Testis (tissue), 2 donors: Measurements from ENCODE around the gene SIGLEC1.

Source experiments
- POLR2A ChIP-seq: fragments of 450-650 bp; IDR thresholded peaks from one replicate; pipeline ENCODE4 v1.6.1; 2017; ENCODE audit warnings: antibody characterized with exemption, mild to moderate bottlenecking, moderate library complexity
- TF ChIP-seq, protein P1 (sequence below), 3 experiments: fragments of 450-650 bp in 2 of 3; fragments of 200-600 bp in 1 of 3; sonication (generic) in 1 of 3; IDR thresholded peaks; one replicate each; pipeline ENCODE4 v1.5.1; 2016 to 2019; ENCODE audit warnings: antibody characterized with exemption in 3 of 3, mild to moderate bottlenecking in 2 of 3, moderate library complexity in 1 of 3

DNA sequence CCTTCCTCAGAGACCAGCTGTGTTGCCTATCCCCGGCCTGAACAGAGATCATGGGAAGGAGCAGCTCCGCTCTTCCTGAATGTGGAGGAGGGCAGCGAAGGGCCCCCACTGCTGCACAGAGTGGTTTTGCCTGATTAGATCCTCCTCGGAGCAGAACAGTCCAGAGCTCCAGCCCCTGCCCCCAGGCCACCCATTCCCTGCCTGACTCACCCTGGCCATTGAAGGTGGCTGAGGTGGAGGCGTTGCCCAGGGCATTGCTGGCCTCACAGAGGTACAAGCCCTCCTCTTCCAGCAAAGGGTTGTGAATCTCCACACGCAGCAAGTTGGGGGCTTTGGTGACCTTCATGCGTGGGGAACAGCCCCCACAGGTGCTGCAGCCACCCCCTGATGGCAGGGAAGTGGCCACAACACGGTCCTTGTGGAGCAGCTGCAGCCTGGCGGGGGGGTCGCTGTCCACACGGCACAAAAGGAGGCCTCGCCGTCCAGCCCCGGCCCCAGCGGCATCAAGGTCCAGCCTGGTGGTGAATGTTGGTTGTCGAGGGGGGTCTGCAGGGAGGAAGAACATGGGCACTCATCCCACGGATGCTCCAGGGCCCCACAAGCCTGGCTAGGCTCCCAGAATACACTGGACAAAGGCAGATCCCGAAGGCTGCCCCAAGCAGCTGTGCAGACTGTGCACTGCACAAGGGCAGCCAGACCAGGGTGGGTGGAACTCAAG is 14.7 kb downstream of the SIGLEC1 start:
- TF ChIP-seq, protein P1, sequence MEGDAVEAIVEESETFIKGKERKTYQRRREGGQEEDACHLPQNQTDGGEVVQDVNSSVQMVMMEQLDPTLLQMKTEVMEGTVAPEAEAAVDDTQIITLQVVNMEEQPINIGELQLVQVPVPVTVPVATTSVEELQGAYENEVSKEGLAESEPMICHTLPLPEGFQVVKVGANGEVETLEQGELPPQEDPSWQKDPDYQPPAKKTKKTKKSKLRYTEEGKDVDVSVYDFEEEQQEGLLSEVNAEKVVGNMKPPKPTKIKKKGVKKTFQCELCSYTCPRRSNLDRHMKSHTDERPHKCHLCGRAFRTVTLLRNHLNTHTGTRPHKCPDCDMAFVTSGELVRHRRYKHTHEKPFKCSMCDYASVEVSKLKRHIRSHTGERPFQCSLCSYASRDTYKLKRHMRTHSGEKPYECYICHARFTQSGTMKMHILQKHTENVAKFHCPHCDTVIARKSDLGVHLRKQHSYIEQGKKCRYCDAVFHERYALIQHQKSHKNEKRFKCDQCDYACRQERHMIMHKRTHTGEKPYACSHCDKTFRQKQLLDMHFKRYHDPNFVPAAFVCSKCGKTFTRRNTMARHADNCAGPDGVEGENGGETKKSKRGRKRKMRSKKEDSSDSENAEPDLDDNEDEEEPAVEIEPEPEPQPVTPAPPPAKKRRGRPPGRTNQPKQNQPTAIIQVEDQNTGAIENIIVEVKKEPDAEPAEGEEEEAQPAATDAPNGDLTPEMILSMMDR (IDR thresholded peaks at IDR 0.05), result no peak
- TF ChIP-seq POLR2A, result no peak
